HepG2 (cell line): ENCODE results near the gene HUNK. TPM values are rescaled to one million over a fixed set of nuclear protein-coding genes. Genes with fewer than 3 reads are reported as not detected.

Experiments used
- ATAC-seq: fragments of 200-7000 bp; cut with Tn5 transposase; 3 replicates; pipeline ENCODE4 v1.9.1; 2020; ENCODE audit warnings: mild to moderate bottlenecking, moderate library complexity
- BruUV-seq: library from RNA; stranded (reverse); fragments of 400-500 nt; replicated peaks from 2 replicates; lab custom pipeline; 2021; lab: Mats Ljungman, UMichigan
- CTCF ChIA-PET: fragments of 300-600 bp; formaldehyde crosslinking; extraction: SDS; loops from one replicate; lab custom pipeline; 2021; ENCODE audit warnings: low total read pairs, inconsistent platforms, low intra/inter-chr PET ratio; lab: Yijun Ruan, JAX
- POLR2A ChIA-PET: fragments of 350-600 bp; sonication (Branson Sonifier 250); formaldehyde crosslinking; loops from one replicate; lab custom pipeline; 2020; ENCODE audit warnings: antibody characterized with exemption, inconsistent platforms; lab: Yijun Ruan, JAX
- DNase-seq: peaks from one replicate; pipeline ENCODE4 v3.0.0-alpha.2; 2015; ENCODE audit warnings: low spot score
- FAIRE-seq: peaks from 3 replicates; lab custom pipeline; 2011; peaks lifted over from hg19 to GRCh38; lab: Jason Lieb, UNC
- H2AFZ ChIP-seq: one replicate; pipeline ENCODE4 v1.6.1; 2011; ENCODE audit warnings: low read length, inconsistent platforms
- H3K27ac ChIP-seq: fragments of 300-600 bp; 3 replicates; pipeline ENCODE4 v1.8.0; 2011; ENCODE audit warnings: mixed run types, mild to moderate bottlenecking, mixed read lengths, low read length, inconsistent platforms; ENCODE audit not compliant: insufficient read depth; ENCODE audit errors: extremely low read length
- H3K27me3 ChIP-seq, 2 experiments: fragments of 200-600 bp in 1 of 2; 2 replicates in 1 of 2; 3 replicates in 1 of 2; pipeline versions ENCODE4 v1.6.0 to v1.8.0; 2011; ENCODE audit warnings: low read length in 2 of 2, mild to moderate bottlenecking in 2 of 2, moderate library complexity in 2 of 2, inconsistent platforms in 1 of 2; ENCODE audit not compliant: insufficient read depth in 2 of 2, control insufficient read depth in 1 of 2
- H3K36me3 ChIP-seq, 2 experiments: fragments of 200-600 bp in 1 of 2; replicated peaks in 1 of 2; 2 replicates in 1 of 2; 3 replicates in 1 of 2; pipeline versions ENCODE4 v1.5.1 to v1.8.0; 2011; ENCODE audit warnings: low read length in 2 of 2, inconsistent platforms in 1 of 2; ENCODE audit not compliant: insufficient read depth in 2 of 2, control insufficient read depth in 1 of 2
- H3K4me1 ChIP-seq: 2 replicates; pipeline ENCODE4 v1.5.1; 2012; ENCODE audit warnings: low read length, inconsistent platforms; ENCODE audit not compliant: insufficient read depth
- H3K4me2 ChIP-seq: 2 replicates; pipeline ENCODE4 v1.6.0; 2011; ENCODE audit warnings: low read depth, low read length, inconsistent platforms
- H3K4me3 ChIP-seq, 3 experiments: fragments of 200-600 bp in 1 of 3; sonication (generic), shearing (Covaris generic) in 1 of 3; replicated peaks in 1 of 3; 2 replicates each; pipeline ENCODE4 v1.5.1; 2011 to 2016; ENCODE audit warnings: low read length in 3 of 3, inconsistent platforms in 2 of 3, low read depth in 2 of 3, mild to moderate bottlenecking in 2 of 3, control low read depth in 1 of 3, mixed read lengths in 1 of 3; ENCODE audit not compliant: insufficient read depth in 1 of 3
- H3K79me2 ChIP-seq: one replicate; pipeline ENCODE4 v1.6.1; 2011; ENCODE audit warnings: low read length, inconsistent platforms; ENCODE audit not compliant: insufficient read depth
- H3K9ac ChIP-seq: 2 replicates; pipeline ENCODE4 v1.6.0; 2011; ENCODE audit warnings: mild to moderate bottlenecking, low read depth, low read length, inconsistent platforms; ENCODE audit not compliant: insufficient read depth
- H3K9me3 ChIP-seq: 2 replicates; pipeline ENCODE4 v1.5.1; 2012; ENCODE audit warnings: mild to moderate bottlenecking, low read length
- H4K20me1 ChIP-seq: 2 replicates; pipeline ENCODE4 v1.6.0; 2011; ENCODE audit warnings: inconsistent platforms, mild to moderate bottlenecking, low read length, moderate library complexity; ENCODE audit not compliant: insufficient read depth
- HNF1A ChIP-seq, 2 experiments: sonication (generic) in 1 of 2; formaldehyde crosslinking in 1 of 2; IDR thresholded peaks; 2 replicates each; pipeline versions ENCODE4 v1.4.0 to v1.6.1; 2016 to 2020; ENCODE audit warnings: borderline replicate concordance in 1 of 2, low read depth in 1 of 2, mild to moderate bottlenecking in 1 of 2, missing genetic modification reagents in 1 of 2
- ONECUT2 ChIP-seq: sonication (generic); formaldehyde crosslinking; IDR thresholded peaks from 2 replicates; pipeline ENCODE4 v1.4.0; 2020; ENCODE audit warnings: missing genetic modification reagents
- PAXIP1 ChIP-seq: sonication (generic); formaldehyde crosslinking; conservative IDR thresholded peaks from 2 replicates; pipeline ENCODE4 v1.4.0; 2020; ENCODE audit warnings: mild to moderate bottlenecking, missing genetic modification reagents, moderate library complexity
- TBP ChIP-seq: sonication (generic); formaldehyde crosslinking; IDR thresholded peaks from 2 replicates; pipeline ENCODE4 v1.5.0; 2020; ENCODE audit warnings: missing genetic modification reagents
- WGBS: methylation state at CpG from one replicate; pipeline ENCODE4 v1.1.6; 2017; ENCODE audit warnings: low lambda C conversion rate; 5-methylcytosine and 5-hydroxymethylcytosine counted together
- in situ Hi-C: cut with HindIII; loops from 2 replicates; pipeline ENCODE4 v1.10.0; 2017; ENCODE audit warnings: low pct_unique_long_range_greater_than_20kb; ENCODE audit not compliant: extremely low pct_ligation_motif_present
- intact Hi-C: fragments of 100-400 bp; cut with micrococcal nuclease; formaldehyde crosslinking; loops from one replicate; pipeline ENCODE4 v1.10.0; 2022; ENCODE audit not compliant: unreplicated experiment
- polyA plus RNA-seq, 8 experiments: library from polyadenylated mRNA; depleted of rRNA in 3 of 8; stranded (reverse) in 7 of 8; unstranded in 1 of 8; fragments of >200 nt; fragmentation: Illumina TruSeq in 4 of 8; extraction: Trizol in 4 of 8; gene quantifications; 2 replicates each; pipeline versions ENCODE4 v1.2.1 to v1.2.3, GENCODE V29; 2011 to 2016; ENCODE audit warnings: low read depth in 4 of 8, missing spikeins in 1 of 8, mixed read lengths in 1 of 8; ENCODE audit not compliant: insufficient read depth in 1 of 8
- total RNA-seq, 5 experiments: library from RNA; depleted of rRNA; stranded (reverse); fragments of >200 nt; fragmentation: Illumina TruSeq; extraction: Trizol; gene quantifications; 2 replicates each; pipeline ENCODE4 v1.2.3, GENCODE V29; 2016; ENCODE audit warnings: low read depth in 1 of 5

The HUNK gene
- total and polyA plus RNA-seq, 2 of the 13 experiments (the other 11 are each of a cell fraction or from before 2014, with no cell fraction given) = 1.8 to 1.9 TPM

- H4K20me1 ChIP-seq = no peaks in the 10 kb centered on the region
- DNase-seq = no peak
- peak overlapping the region; percentile 16 for H3K27ac ChIP-seq
- H3K9ac ChIP-seq = no peak overlapping the region
- POLR2A ChIA-PET = interaction anchor here (1.6 to 1.9 kb wide), 3 partner anchors 14 to 21 kb away, joined by 3 to 9 read pairs (median 5); partner anchors contain the start of gene HUNK
- no peak overlapping the region for H3K4me3 ChIP-seq
- H3K4me1 ChIP-seq = peaks cover 87% of the 10 kb centered on the region
- peaks cover 24% of the 10 kb centered on the region for H3K79me2 ChIP-seq
- 81% methylated on average over 6 of the region's 6 CpGs for WGBS
- H3K27me3 ChIP-seq = no peaks in the 10 kb centered on the region
- no peaks in the 10 kb centered on the region for H3K36me3 ChIP-seq
- no peak for FAIRE-seq
- BruUV-seq = no TSS peak
- no peak overlapping the region for H2AFZ ChIP-seq
- no peak for ATAC-seq
- in situ Hi-C loops = no loop called here
- H3K9me3 ChIP-seq = no peaks in the 10 kb centered on the region
- TF ChIP-seq HNF1A (IDR thresholded peaks at IDR 0.05; ENCODE audit: low read depth) = no peak
- TF ChIP-seq HNF1A (CRISPR knock-in tag; IDR thresholded peaks at IDR 0.05; ENCODE audit: borderline replicate concordance) = no peak
- TF ChIP-seq TBP (CRISPR knock-in tag) = no peak
- peak; percentile 59; the same call in 1 of the 2 replicates for TF ChIP-seq ONECUT2
- TF ChIP-seq PAXIP1 (CRISPR knock-in tag) = 0 out of 2 replicates have a peak, but pooled peaks have one; percentile 14
- TF ChIP-seq, all 625 proteins: peak for 2
- intact Hi-C loops = no loop called here
- CTCF ChIA-PET = no interaction called here
- 0 out of 2 replicates have a peak overlapping the region, but pooled peaks have one; percentile 10 for H3K4me2 ChIP-seq
Observed at GRCh38 chr21:31893851-31894415, 21.1 kb downstream of the HUNK start.
